T-cell (primary cell): Measurements from ENCODE around the gene ATP6V0D1. TPM values are rescaled to one million over a fixed set of nuclear protein-coding genes. Genes with fewer than 3 reads are reported as not detected.

Experiments used
- ATAC-seq, 4 experiments: fragments of 200-7000 bp in 3 of 4; fragments of 150-1000 bp in 1 of 4; cut with Tn5 transposase; replicated peaks in 1 of 4; 1 replicate in 3 of 4; 2 replicates in 1 of 4; pipeline ENCODE4 v1.10.0; 2021; ENCODE audit warnings: moderate library complexity in 3 of 4, mild to moderate bottlenecking in 2 of 4, moderate number of reproducible peaks in 1 of 4
- CTCF ChIA-PET, 2 donors: fragments of 300-600 bp; sonication (Branson Sonifier 250); formaldehyde crosslinking; loops; one replicate each; lab custom pipeline; 2022; ENCODE audit warnings: antibody characterized with exemption in 2 of 2; lab: Charles Lee
- POLR2A ChIA-PET, 2 donors: fragments of 300-600 bp; sonication (Branson Sonifier 250); formaldehyde crosslinking; loops; one replicate each; lab custom pipeline; 2022; ENCODE audit warnings: antibody characterized with exemption in 2 of 2; lab: Charles Lee
- DNase-seq, 35 experiments: peaks; one replicate each; pipeline versions ENCODE4 v3.0.0 to v3.0.0-alpha.2; 2013 to 2023
- H3K27ac ChIP-seq: one replicate; pipeline ENCODE4 v1.5.1; 2013; ENCODE audit warnings: low read length
- H3K27me3 ChIP-seq, 2 experiments: replicated peaks in 1 of 2; 1 replicate in 1 of 2; 2 replicates in 1 of 2; pipeline versions ENCODE4 v1.6.1 to v1.7.0; 2013; ENCODE audit warnings: low read length in 1 of 2, mixed read lengths in 1 of 2; ENCODE audit not compliant: control insufficient read depth in 2 of 2, insufficient read depth in 2 of 2; ENCODE audit errors: extremely low read depth in 1 of 2
- H3K36me3 ChIP-seq, 2 donors: 1 replicate in 1 of 2; 2 replicates in 1 of 2; pipeline versions ENCODE4 v1.6.1 to v1.7.0; 2013; ENCODE audit warnings: low read length in 1 of 2; ENCODE audit not compliant: control insufficient read depth in 2 of 2, insufficient read depth in 1 of 2; ENCODE audit errors: extremely low read depth in 1 of 2
- H3K4me1 ChIP-seq, 2 experiments: 1 replicate in 1 of 2; 2 replicates in 1 of 2; pipeline versions ENCODE4 v1.6.1 to v1.7.0; 2013; ENCODE audit warnings: low read length in 2 of 2, mixed read lengths in 1 of 2; ENCODE audit not compliant: insufficient read depth in 2 of 2, control insufficient read depth in 1 of 2; ENCODE audit errors: extremely low read depth in 1 of 2
- H3K4me3 ChIP-seq, 2 donors: 1 replicate in 1 of 2; 2 replicates in 1 of 2; pipeline versions ENCODE4 v1.5.1 to v1.7.0; 2013; ENCODE audit warnings: mild to moderate bottlenecking in 2 of 2, low read length in 1 of 2, moderate library complexity in 1 of 2; ENCODE audit not compliant: control insufficient read depth in 1 of 2; ENCODE audit errors: extremely low read depth in 1 of 2
- H3K9me3 ChIP-seq: 2 replicates; pipeline ENCODE4 v1.7.0; 2013
- H3K27ac Mint-ChIP-seq, 2 donors: one replicate each; pipeline ENCODE4 v1.8.0; 2020 to 2021; ENCODE audit warnings: mild to moderate bottlenecking in 2 of 2, mixed read lengths in 2 of 2
- H3K27me3 Mint-ChIP-seq, 2 donors: one replicate each; pipeline ENCODE4 v1.8.0; 2021 to 2022; ENCODE audit warnings: mixed read lengths in 2 of 2
- H3K36me3 Mint-ChIP-seq: one replicate; pipeline ENCODE4 v1.8.0; 2021; ENCODE audit warnings: mixed read lengths
- H3K4me1 Mint-ChIP-seq, 3 donors: one replicate each; pipeline ENCODE4 v1.8.0; 2020 to 2022; ENCODE audit warnings: mixed read lengths in 3 of 3, mild to moderate bottlenecking in 1 of 3
- H3K4me3 Mint-ChIP-seq, 3 donors: one replicate each; pipeline ENCODE4 v1.8.0; 2020 to 2022; ENCODE audit warnings: mild to moderate bottlenecking in 3 of 3, mixed read lengths in 3 of 3, moderate library complexity in 3 of 3
- H3K9me3 Mint-ChIP-seq, 3 donors: one replicate each; pipeline ENCODE4 v1.8.0; 2020 to 2022; ENCODE audit warnings: mixed read lengths in 3 of 3
- WGBS: methylation state at CpG from one replicate; pipeline ENCODE4 v1.1.5; 2013; ENCODE audit warnings: missing lambda C conversion rate; ENCODE audit not compliant: insufficient coverage; 5-methylcytosine and 5-hydroxymethylcytosine counted together
- total RNA-seq, 35 experiments: library from RNA in 6 of 35; stranded (reverse) in 6 of 35; fragments of 120-200 nt in 1 of 35; gene quantifications; one replicate each; pipeline versions ENCODE4 v1.2.1 to v1.2.4 and lab custom pipeline; 2013 to 2026

Gene ATP6V0D1
- total RNA-seq, 5 donors from 2014 or later (not counting 1 experiment from before 2014, with no cell fraction given): 41.5 to 49.6 (median 45.8) TPM

GRCh38 chr16:67526149-67526791 is 45.3 kb upstream of the ATP6V0D1 start:
- no peaks in the 10 kb centered on the region for H3K9me3 ChIP-seq
- no peak overlapping the region for H3K27ac ChIP-seq
- ChIA-PET CTCF (interaction anchor here (0.6 to 1.0 kb wide), 3 partner anchors 12 to 644 kb away, joined by 3 to 4 read pairs (median 4); no protein-coding TSS in a partner anchor), POLR2A (no interaction called here)
- Mint-ChIP-seq H3K27ac (no peak overlapping the region), H3K36me3 (no peaks in the 10 kb centered on the region), H3K4me1 (peaks cover 21 to 26% (median 25%) of the 10 kb centered on the region in 3 donors), H3K4me3 (peak overlapping the region; percentile 28 to 80 (median 39)), H3K27me3 (peaks cover 10 to 14% of the 10 kb centered on the region in 2 donors), H3K9me3 (no peaks in the 10 kb centered on the region)
- no peaks in the 10 kb centered on the region for H3K36me3 ChIP-seq
- H3K27me3 ChIP-seq: peaks cover 0 to 29% of the 10 kb centered on the region in 2 experiments
- ATAC-seq (no peak), DNase-seq (no peak)
- no peak overlapping the region for H3K4me3 ChIP-seq
- peaks cover 8 to 39% of the 10 kb centered on the region in 2 experiments for H3K4me1 ChIP-seq
- 88% methylated on average over 1 of the region's 3 CpGs for WGBS

- no peak for DNase-seq
- H3K36me3 Mint-ChIP-seq: no peaks in the 10 kb centered on the region
Observed at GRCh38 chr16:67525176-67525860, 44.4 kb upstream of the ATP6V0D1 start.

GRCh38 chr16:67521095-67521804 is 40.3 kb upstream of the ATP6V0D1 start:
- H3K27me3 Mint-ChIP-seq: no peaks in the 10 kb centered on the region
- peak overlapping the region; percentile 95 to 96 for H3K27ac Mint-ChIP-seq
- ChIA-PET POLR2A (interaction anchor here in 1 of 2 donors (0.6 to 1.1 kb wide), 3 partner anchors 41 to 323 kb away, joined by 3 to 6 read pairs (median 3); no protein-coding TSS in a partner anchor), CTCF (interaction anchor here (0.5 to 2.7 kb wide), 57 partner anchors 8 to 768 kb away, joined by 3 to 29 read pairs (median 4); partner anchors contain the start of genes ACD (in 2 of the 2), CARMIL2 (in 2 of the 2), ATP6V0D1 (in 1 of the 2) and C16orf86 (in 1 of the 2))
- 0% methylated on average over 17 of the region's 25 CpGs for WGBS
- no peaks in the 10 kb centered on the region for H3K36me3 ChIP-seq
- peak overlapping the region; percentile 64 for H3K4me3 ChIP-seq
- H3K4me3 Mint-ChIP-seq: peak overlapping the region; percentile 86 to 96 (median 86)
- peaks cover 18 to 37% (median 35%) of the 10 kb centered on the region in 3 donors for H3K4me1 Mint-ChIP-seq
- no peaks in the 10 kb centered on the region for H3K9me3 Mint-ChIP-seq
- no peaks in the 10 kb centered on the region for H3K9me3 ChIP-seq
- no peaks in the 10 kb centered on the region for H3K36me3 Mint-ChIP-seq
- ATAC-seq (peak; percentile 86 to 94 (median 90)), DNase-seq (peak; percentile 85 to 99 (median 95))
- H3K27ac ChIP-seq: peak overlapping the region; percentile 97
- peaks cover 0 to 37% of the 10 kb centered on the region in 2 experiments for H3K4me1 ChIP-seq
- no peaks in the 10 kb centered on the region for H3K27me3 ChIP-seq

More at GRCh38 chr16:67525176-67525860, 44.4 kb upstream of the ATP6V0D1 start:
- Mint-ChIP-seq H3K4me1 (peaks cover 20 to 24% (median 23%) of the 10 kb centered on the region in 3 donors), H3K4me3 (no peak overlapping the region), H3K27me3 (peaks cover 4 to 5% of the 10 kb centered on the region in 2 donors), H3K9me3 (no peaks in the 10 kb centered on the region), H3K27ac (no peak overlapping the region)
- no peak overlapping the region for H3K27ac ChIP-seq
- H3K4me1 ChIP-seq: peaks cover 6 to 35% of the 10 kb centered on the region in 2 experiments
- H3K4me3 ChIP-seq: no peak overlapping the region
- CTCF ChIA-PET: interaction anchor here (0.6 to 1.0 kb wide), 3 partner anchors 12 to 89 kb away, joined by 3 to 4 read pairs (median 4); no protein-coding TSS in a partner anchor
- 85% methylated on average over 9 of the region's 11 CpGs for WGBS
- no peaks in the 10 kb centered on the region for H3K9me3 ChIP-seq
- no peak for ATAC-seq
- POLR2A ChIA-PET: interaction anchor here in 1 of 2 donors (0.6 kb wide), 1 partner anchor 144 kb away, joined by 4 read pairs; no protein-coding TSS in a partner anchor
- peaks cover 0 to 20% of the 10 kb centered on the region in 2 experiments for H3K27me3 ChIP-seq
- no peaks in the 10 kb centered on the region for H3K36me3 ChIP-seq

GRCh38 chr16:67519242-67519641 is 38.3 kb upstream of the ATP6V0D1 start:
- no peaks in the 10 kb centered on the region for H3K27me3 ChIP-seq
- H3K4me1 Mint-ChIP-seq: peaks cover 23 to 45% (median 44%) of the 10 kb centered on the region in 3 donors
- H3K27me3 Mint-ChIP-seq: no peaks in the 10 kb centered on the region
- ChIA-PET CTCF (interaction anchor here in 1 of 2 donors (0.5 to 0.7 kb wide), 2 partner anchors 110 to 1621 kb away, joined by 3 to 8 read pairs; no protein-coding TSS in a partner anchor), POLR2A (no interaction called here)
- peak overlapping the region in 1 of 3 donors; percentile 61 for H3K4me3 Mint-ChIP-seq
- 86% methylated on average over 4 of the region's 4 CpGs for WGBS
- no peaks in the 10 kb centered on the region for H3K9me3 ChIP-seq
- ATAC-seq (no peak), DNase-seq (no peak)
- H3K27ac Mint-ChIP-seq: peak overlapping the region in 1 of 2 donors; percentile 30
- no peaks in the 10 kb centered on the region for H3K36me3 Mint-ChIP-seq
- H3K4me3 ChIP-seq: no peak overlapping the region
- H3K36me3 ChIP-seq: no peaks in the 10 kb centered on the region
- H3K4me1 ChIP-seq: peaks cover 0 to 43% of the 10 kb centered on the region in 2 experiments
- H3K9me3 Mint-ChIP-seq: no peaks in the 10 kb centered on the region
- no peak overlapping the region for H3K27ac ChIP-seq

- Histone ChIP-seq H3K36me3 (no peaks in the 10 kb centered on the region), H3K9me3 (no peaks in the 10 kb centered on the region), H3K4me1 (peaks cover 0 to 48% of the 10 kb centered on the region in 2 experiments), H3K27ac (peak overlapping the region; percentile 5), H3K27me3 (no peaks in the 10 kb centered on the region), H3K4me3 (no peak overlapping the region)
- no peaks in the 10 kb centered on the region for H3K9me3 Mint-ChIP-seq
- 44% methylated on average over 8 of the region's 8 CpGs for WGBS
- ATAC-seq: no peak
- H3K36me3 Mint-ChIP-seq: no peaks in the 10 kb centered on the region
- peak overlapping the region in 1 of 3 donors; percentile 61 for H3K4me3 Mint-ChIP-seq
- CTCF ChIA-PET: interaction anchor here in 1 of 2 donors (0.5 kb wide), 1 partner anchor 1622 kb away, joined by 3 read pairs; no protein-coding TSS in a partner anchor
- no peak for DNase-seq
- H3K4me1 Mint-ChIP-seq: peaks cover 23 to 46% (median 44%) of the 10 kb centered on the region in 3 donors
- H3K27ac Mint-ChIP-seq: peak overlapping the region in 1 of 2 donors; percentile 72
- H3K27me3 Mint-ChIP-seq: no peaks in the 10 kb centered on the region
- POLR2A ChIA-PET: no interaction called here
Observed at GRCh38 chr16:67518676-67519075, 37.7 kb upstream of the ATP6V0D1 start.
